CD4-positive, alpha-beta T cell treated with Interleukin-2 at 100 ng/mL for 4 hours (primary cell): ENCODE data around the gene NSDHL.
A peak's percentile ranks its signal among the peaks of the same experiment; 100 is the strongest.
"Not testable (repeated sequence)": the region's sequence is repeated elsewhere in the genome, so short reads cannot be mapped to it uniquely, and the experiment has no call there.

Source experiments
- DNase-seq: peaks from one replicate; pipeline ENCODE4 v3.0.0-alpha.2; 2020; ENCODE audit warnings: low spot score

Gene NSDHL

GRCh38 chrX:152895121-152895520 lies 64.3 kb downstream of the NSDHL start:
- no peak for DNase-seq

DNA sequence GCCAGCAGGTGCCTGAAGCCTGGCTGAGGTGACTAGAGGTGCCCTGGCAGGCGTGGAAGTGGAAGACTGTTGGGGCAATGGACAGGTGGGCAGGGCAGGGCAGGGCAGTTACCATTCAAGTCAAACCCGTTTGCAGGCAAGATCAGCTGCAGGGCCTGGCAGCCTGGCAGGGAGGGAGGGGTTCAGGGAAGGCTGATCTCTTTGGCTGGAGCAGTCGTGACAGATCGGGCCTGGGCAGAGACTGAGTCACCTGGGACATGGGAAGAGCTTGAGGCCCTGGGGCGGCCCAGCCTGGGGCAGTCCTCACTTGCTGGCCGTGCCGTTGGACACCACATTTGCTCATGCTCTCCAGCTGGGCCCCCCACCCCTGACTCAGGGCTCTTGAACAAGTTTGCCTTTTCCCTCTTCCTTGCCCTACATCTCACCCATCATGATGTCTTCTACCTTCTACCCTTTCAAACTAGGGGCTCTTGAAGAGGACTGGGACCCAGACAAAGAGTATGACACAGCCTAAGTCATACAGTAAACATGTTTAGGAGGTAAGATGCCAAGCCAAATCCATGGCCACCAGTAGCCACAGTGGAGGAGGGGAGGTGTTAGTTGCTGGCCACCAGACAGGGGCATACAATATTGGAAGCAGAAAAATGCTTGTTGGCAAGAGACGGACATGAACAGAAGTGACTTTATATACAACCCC lies 65.0 kb downstream of the NSDHL start:
- no peak for DNase-seq

DNA sequence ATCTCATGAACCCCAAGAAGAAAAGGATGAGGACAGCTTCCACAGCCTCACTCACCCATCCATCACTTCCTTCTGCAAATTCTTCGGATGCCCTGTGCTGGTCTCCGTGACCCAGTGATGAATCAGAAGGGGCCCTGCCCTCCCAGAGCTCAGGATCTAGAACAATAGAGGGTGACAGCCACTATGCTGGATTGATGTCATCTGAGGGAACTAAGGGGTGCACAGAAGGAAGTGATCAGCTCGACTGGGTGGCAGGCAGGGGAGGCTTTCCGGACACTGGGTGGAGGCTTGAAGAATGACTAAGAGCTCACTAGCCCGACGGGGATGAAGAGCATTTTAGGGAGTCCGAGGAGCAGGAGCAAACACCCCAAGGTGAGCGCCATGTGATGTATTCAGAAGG lies 65.6 kb downstream of the NSDHL start:
- no peak for DNase-seq

- no peak for DNase-seq
Observed at GRCh38 chrX:152897222-152898131, 66.6 kb downstream of the NSDHL start, which contains the start of gene ZNF185. Gene ZNF185 (plus strand): TSS chrX:152898067. CDS start chrX:152914490, 16,423 bp downstream.

DNA sequence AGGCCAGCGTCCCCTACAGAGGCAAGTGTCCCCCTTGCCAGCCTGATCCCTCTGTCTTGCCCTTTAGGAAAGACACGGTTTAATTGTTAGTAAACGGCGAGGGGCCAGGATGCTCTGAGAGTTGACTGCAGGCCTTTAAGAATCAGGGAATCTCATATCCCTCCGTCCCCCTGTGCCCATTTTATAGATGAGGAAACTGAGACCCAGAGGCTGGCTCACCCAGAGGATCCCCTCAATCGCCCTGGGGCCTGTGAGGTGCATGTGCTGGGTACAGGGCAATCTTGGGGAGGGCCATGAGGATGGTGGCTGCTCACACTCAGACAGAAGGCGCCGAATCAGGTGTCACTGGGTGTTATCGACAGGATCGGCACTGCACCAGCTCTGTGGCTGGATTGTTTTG lies 67.6 kb downstream of the NSDHL start:
- DNase-seq = no peak

- no peak for DNase-seq
Observed at GRCh38 chrX:152899111-152899873, 68.4 kb downstream of the NSDHL start.

DNA sequence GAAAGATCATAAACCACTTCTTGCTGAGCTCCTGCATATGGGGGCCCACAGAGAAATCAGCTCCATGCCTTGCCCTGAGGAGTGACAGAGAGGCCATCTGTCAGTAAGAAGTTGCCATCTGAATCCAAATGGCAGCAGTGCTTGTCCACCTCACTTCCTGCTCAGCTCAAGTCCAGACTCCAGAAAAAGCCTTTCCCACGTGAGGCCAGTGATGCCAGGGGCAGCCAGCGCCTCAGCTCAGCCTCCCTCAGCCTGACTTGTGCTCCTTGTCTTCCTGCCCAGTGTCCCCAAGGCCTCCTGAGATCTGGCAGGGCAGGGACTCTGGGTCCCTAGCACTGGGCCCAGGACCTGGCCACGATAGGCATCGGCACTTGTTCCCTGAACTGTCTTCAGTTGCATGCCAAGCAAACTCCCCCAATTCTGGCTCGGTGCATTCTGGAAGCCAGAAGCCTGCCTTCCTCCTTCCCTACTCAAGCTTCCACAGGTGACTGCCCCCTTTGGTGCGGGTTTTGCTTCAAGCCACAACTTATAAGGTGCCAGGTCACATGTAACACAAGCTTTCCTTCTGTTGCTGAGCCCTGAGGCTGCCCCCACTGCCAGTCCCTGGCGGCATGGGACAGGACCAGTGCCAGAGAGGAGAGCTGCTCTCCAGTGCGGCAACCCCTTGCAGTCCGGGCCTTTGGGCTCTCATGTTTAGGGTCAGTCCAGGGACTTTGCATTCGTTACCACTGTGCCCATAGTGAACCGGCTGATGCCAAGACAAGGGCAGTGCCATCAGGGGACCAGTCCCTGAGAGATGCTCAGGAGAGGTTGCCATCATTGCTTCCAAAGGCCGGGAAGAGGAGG lies 69.2 kb downstream of the NSDHL start:
- no peak for DNase-seq

- no peak for DNase-seq
Observed at GRCh38 chrX:152900937-152901445, 70.1 kb downstream of the NSDHL start.

DNA sequence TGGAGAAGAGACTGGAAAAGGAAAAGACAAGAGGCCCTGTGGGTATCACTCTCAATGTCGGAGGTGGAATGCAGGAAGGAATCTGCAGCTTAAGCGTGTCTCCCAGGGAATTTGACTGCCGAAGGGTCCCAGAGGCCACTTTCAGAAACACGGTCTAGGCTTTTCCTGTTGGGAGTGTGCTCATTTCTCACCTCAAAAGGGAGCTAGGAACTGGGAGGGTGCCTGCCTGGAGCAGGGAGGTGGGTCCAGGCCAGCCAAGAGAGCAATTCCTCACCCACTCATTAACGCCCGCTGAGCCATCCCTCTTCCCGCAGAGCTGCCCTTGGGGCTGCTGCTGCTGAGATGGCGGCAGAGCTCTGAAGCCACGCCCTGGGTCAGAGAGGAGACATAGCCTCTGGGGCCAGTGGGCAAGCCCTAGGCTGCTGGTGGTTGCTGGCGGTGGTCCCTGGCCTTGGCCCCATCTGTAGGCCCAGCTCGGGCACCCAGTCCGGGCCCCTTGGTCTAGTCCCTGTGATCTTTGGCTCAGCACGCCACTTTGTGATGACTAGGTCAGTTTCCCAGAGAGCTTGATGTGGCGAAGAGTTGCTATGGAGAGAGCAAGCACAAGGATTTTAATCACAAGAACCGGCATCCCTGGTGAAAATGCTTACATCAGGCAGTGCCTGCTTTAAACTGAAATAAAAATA lies 71.1 kb downstream of the NSDHL start:
- DNase-seq = no peak

DNA sequence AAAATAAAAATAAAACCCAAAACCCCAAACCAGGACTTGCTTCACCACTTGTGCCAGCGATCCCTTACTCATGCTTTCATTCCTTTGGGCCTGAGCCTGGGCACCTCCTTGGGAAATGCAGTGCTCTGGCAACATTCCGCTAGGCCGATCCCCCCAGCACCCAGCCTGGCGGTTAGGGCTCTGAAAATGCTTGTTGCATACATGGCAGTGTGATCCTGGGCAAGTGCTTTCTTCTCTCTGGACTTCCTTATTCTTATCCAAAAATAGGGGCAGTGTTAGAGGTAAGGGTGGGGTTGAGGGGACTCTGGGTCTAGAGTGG lies 71.6 kb downstream of the NSDHL start:
- no peak for DNase-seq

DNA sequence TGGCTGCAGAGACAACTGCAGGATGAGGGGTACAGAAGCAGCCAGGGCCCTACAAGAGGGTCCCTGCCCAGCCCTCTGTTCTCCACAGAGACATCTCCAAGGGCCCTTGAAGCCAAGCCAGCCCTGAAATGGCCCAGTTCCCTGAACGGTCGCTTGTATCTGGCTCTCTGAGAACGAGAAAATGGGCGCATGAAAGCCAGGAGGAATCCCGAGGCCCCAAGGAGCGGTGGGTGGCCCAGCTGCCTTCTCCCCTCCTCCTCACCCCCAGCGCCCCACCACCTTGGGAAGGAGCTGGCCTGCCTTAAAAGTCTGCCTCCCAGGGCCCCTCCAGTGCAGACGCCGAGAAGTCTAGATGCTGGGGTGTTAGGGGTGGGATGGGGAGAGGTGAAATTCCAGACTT lies 72.7 kb downstream of the NSDHL start:
- no peak for DNase-seq

- peak; percentile 34 for DNase-seq
Observed at GRCh38 chrX:152904151-152905080, 73.6 kb downstream of the NSDHL start.

DNA sequence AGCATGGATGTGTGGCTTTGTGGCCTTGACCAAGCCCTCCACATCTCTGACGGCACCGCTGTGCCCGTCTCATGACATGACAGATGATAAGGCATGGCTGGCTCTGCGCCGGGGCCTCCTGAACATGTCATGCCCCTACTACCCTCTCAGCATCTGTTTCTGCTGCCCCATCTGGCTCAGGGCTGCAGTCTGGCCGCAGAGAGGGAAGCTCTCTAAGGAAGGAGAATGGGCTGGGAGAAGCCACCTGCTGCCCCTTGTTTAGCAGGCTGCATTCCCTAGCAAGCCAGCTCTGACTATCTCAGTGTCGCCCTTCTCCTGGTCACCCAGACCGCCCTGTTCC lies 74.2 kb downstream of the NSDHL start:
- DNase-seq = no peak

DNA sequence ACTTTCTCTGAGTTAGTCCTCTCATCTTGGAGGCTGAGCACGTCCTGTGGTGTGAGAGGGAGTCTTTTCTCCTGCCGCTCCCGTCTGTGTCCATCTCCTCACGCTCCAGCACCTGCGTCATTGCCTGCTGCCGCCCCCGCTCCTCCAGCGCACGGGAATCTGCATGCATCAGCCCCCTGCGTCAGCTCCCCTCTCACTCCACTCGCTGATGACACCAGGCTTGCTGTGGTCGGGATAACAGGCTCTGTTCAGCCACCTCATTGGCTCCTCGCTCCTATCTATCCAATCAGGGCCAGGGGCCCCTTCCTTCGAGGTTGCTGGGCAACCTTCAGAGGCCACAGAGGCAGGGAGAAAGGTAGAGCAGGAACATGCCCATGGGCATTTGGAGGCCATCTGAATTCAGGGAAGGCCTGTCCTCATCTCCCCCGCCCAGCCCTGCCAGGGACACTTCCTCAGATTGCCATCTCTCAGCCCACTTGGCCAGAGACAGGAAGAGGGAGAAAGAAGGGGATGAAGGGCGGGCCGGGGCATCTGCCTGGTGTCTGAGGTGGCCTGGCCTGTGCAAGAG lies 76.3 kb downstream of the NSDHL start:
- no peak for DNase-seq

DNA sequence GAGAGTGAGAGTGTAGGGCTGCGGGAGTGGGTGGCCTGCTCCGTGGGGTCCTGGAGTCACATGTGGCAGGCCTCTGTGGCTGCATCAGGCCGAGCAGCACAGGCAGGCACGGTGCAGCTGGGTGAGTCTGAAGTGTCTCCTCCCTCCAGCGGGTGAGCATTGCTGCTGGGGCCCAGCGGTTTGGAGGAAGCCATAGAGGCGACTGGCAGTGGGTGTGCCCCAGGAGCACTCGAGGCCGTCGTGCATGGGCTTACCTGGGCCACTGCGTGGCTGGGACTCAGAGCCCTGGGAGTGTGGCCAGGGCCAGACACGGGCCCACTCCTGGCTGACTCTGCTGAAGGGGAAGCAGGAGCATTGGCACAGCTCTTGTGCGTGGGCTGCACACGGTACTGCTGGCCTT lies 77.6 kb downstream of the NSDHL start:
- no peak for DNase-seq

DNA sequence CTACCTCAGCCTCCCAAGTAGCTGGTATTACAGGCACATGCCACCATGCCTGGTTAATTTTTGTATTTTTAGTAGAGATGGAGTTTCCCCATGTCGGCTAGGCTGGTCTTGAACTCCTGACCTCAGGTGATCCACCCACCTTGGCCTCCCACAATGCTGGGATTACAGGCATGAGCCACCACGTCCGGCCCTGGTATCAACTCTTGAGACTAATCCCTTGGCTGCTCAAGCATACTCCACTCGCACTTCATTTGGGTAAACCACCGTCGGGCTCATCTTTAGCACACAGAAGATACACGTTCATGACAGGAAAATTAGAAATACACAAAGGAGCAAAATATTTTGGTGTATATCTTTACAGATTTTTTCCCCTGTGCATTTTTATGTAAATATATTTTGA lies 79.2 kb downstream of the NSDHL start:
- DNase-seq = not testable (repeated sequence)

GRCh38 chrX:152912106-152912505 lies 81.2 kb downstream of the NSDHL start:
- no peak for DNase-seq

DNA sequence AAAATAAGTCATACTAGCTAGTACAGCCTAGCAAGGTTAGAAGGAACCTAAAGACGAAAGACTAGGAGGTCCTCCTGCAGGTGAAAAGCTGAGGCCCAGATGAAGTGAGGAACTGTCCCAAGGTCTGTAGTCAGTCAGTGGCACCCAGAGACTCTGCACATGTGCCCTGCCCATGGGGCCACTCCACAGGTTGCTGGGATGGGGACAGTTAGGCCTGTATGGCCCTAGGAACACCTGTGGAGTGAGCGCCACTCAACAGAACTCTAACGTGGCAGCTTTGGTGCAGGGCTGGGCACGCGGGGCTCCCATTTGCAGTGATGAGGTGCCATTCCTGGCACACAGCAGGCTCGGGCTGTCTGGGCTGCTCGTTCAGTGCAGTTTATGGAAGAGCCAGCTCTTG lies 81.8 kb downstream of the NSDHL start:
- no peak for DNase-seq

DNA sequence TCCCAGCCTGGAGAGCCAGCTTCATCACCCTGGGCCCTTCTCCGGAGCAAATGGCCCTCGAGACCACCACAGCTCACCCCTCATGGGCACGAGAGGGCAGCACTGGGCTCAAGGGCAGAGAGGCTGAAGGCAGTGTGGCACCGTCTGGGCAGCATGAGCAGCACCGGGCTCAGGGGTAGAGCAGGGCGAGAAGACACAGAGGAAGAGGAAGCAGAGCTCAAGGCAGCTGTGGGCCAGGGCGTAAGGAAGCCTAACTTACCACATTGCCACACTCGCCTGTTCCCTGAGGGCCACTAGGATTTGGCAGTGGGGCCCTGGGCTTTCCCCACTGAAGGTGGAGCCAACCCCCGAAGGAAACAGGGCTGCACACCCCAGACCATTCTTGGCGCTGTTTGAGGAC lies 82.5 kb downstream of the NSDHL start:
- no peak for DNase-seq

DNA sequence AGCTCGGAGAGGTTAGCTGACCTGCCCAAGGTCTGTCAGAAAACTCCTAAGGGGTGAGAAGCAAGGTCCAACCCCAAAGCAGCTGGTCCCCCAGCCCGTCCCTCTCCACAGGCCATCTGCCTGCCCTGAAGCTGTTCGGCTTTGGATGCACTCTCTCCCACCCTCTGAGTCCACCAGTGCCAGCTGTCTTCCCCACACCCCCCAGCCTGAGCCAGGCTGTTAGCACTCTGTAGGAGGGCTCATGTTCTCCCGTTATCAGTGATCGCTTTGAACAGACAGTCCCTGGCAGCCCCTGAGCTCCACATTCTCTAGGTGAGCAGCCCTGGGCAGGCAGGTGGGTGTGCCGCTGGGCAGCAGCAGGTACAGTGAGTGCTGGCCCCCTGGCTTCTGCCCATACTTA lies 83.0 kb downstream of the NSDHL start:
- no peak for DNase-seq
